Thymus (tissue), 11 donors: Measurements from ENCODE around the gene ZRSR2. TPM values are rescaled to one million over a fixed set of nuclear protein-coding genes. Genes with fewer than 3 reads are reported as not detected.
A peak's percentile ranks its signal among the peaks of the same experiment; 100 is the strongest.
"Not testable (repeated sequence)": the region's sequence is repeated elsewhere in the genome, so short reads cannot be mapped to it uniquely, and the experiment has no call there.

Experiments
- DNase-seq, 9 donors: peaks; one replicate each; pipeline ENCODE4 v3.0.0-alpha.2; 2013; ENCODE audit warnings: low spot score in 9 of 9, low read depth in 6 of 9, missing footprints in 1 of 9
- H3K27ac ChIP-seq, 2 donors: one replicate each; pipeline ENCODE4 v1.5.1; 2013; ENCODE audit warnings: control low read depth in 1 of 2, low read depth in 1 of 2, low read length in 1 of 2, mild to moderate bottlenecking in 1 of 2, moderate library complexity in 1 of 2
- H3K27me3 ChIP-seq, 2 donors: one replicate each; pipeline ENCODE4 v1.5.1; 2013; ENCODE audit warnings: low read length in 1 of 2; ENCODE audit not compliant: control insufficient read depth in 2 of 2, insufficient read depth in 1 of 2
- H3K36me3 ChIP-seq, 2 donors: one replicate each; pipeline ENCODE4 v1.5.1; 2013; ENCODE audit warnings: low read length in 1 of 2, mild to moderate bottlenecking in 1 of 2, moderate library complexity in 1 of 2; ENCODE audit not compliant: control insufficient read depth in 2 of 2, insufficient read depth in 2 of 2
- H3K4me1 ChIP-seq, 2 donors: one replicate each; pipeline ENCODE4 v1.5.1; 2013; ENCODE audit warnings: low read length in 2 of 2; ENCODE audit not compliant: control insufficient read depth in 2 of 2, insufficient read depth in 2 of 2
- H3K4me3 ChIP-seq, 2 donors: one replicate each; pipeline ENCODE4 v1.5.1; 2013; ENCODE audit warnings: low read length in 2 of 2, control low read depth in 1 of 2, mild to moderate bottlenecking in 1 of 2
- H3K9me3 ChIP-seq, 2 donors: one replicate each; pipeline ENCODE4 v1.5.1; 2013; ENCODE audit warnings: low read length in 1 of 2, mild to moderate bottlenecking in 1 of 2; ENCODE audit not compliant: control insufficient read depth in 2 of 2, insufficient read depth in 1 of 2
- WGBS: extraction: QIAGEN DNeasy Blood & Tissue Kit; methylation state at CpG from one replicate; pipeline ENCODE4 v1.1.7; 2013; 5-methylcytosine and 5-hydroxymethylcytosine counted together
- polyA plus RNA-seq: library from polyadenylated mRNA; stranded (reverse); fragments of 200-250 nt; gene quantifications from one replicate; pipeline ENCODE4 v1.2.3, GENCODE V29; 2013
- total RNA-seq: library from RNA; stranded (reverse); fragments of 120-200 nt; gene quantifications from one replicate; pipeline ENCODE4 v1.2.4, GENCODE V29; 2013
- donor health status: healthy.

ZRSR2 gene
- total and polyA plus RNA-seq, 2 donors, result 9.5 to 30.0 TPM

DNA sequence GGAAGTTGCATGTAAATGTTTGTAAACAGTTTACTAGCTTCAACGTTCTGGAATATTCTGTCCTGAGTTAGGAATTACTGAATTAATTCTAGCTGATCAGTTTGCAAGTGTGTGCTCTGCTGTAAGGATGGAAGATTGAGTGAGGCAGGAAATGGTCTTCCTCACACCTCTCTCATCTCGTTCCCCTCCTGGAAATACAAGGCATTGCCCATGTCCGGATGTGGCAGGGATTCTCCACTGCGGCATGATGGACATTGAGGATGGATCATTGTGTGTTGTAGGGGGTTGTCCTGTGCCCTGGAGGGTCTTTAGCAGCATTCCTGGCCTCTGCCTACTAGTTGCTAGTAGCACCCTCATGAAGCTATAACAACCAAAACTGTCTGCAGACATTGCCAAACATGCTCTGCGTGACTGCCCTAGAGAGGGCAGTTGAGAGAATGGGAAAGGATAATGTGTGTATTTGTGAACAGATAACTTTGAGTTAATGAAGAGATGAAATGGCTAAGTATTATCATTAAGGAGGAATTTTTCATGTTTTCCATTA, 39.6 kb upstream of the ZRSR2 start:
- WGBS, result 55% methylated on average over 5 of the region's 5 CpGs
- Histone ChIP-seq H3K4me1 (peaks cover 2 to 13% of the 10 kb centered on the region in 2 donors), H3K36me3 (no peaks in the 10 kb centered on the region), H3K9me3 (no peaks in the 10 kb centered on the region), H3K4me3 (no peak overlapping the region), H3K27ac (peak overlapping the region; percentile 38 to 74), H3K27me3 (no peaks in the 10 kb centered on the region)
- peak in 1 of 9 donors; percentile 23 for DNase-seq

DNA sequence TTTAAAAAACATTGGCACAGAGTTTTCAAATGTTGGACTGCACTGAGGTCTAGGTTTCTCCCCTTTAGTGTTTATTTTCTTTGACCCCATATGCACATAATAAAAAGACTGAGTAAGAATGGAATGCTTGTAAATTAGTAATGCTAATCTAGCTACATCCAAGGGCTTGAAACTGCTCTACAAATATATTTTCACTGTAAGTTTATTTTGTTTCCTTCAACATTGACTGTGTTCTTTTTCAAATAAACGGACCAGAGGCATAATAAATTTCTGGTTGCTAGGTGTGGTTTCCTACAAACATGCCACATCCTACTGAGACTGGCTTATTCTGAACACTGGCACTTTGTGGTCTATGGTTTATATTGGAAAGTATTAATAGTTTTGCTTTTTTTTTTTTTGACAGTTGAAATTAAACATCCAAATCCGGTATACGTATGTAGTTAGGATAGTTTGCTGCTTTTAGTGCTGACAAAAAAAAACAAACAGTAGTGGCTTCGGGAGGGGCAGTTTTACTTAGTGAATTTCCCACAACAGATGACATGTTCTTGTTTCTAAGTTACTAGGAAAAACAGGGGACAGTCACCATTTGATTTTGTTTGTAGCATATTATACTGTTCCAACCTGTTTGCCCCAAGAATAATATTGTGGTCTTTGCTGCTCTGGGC, 39.0 kb upstream of the ZRSR2 start:
- Histone ChIP-seq H3K4me1 (peaks cover 2 to 13% of the 10 kb centered on the region in 2 donors), H3K27ac (peak overlapping the region in 1 of 2 donors; percentile 63), H3K4me3 (no peak overlapping the region), H3K9me3 (no peaks in the 10 kb centered on the region), H3K36me3 (no peaks in the 10 kb centered on the region), H3K27me3 (no peaks in the 10 kb centered on the region)
- DNase-seq, result peak in 1 of 9 donors; percentile 47
- 6% methylated on average over 4 of the region's 4 CpGs for WGBS

DNA sequence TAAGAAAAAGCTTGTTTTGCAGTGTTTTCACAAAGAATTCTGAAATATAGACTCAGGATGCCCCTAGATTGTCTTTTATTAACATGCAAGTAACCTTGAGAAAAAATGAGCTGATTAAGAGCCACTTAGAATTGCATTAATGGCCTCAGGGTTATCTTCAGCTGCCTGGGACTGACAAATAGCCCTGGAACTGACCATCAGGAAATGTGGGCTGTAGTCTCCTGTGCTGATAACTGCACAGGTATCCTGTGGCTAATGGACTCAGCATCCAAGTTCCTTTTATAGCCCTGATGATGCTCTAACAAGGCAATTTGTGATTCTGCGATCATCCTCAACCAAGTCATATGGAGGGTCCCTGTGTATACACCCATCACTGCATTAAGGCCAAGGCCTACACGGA, 35.2 kb upstream of the ZRSR2 start:
- H3K4me3 ChIP-seq, result no peak overlapping the region
- no peak overlapping the region for H3K27ac ChIP-seq
- H3K9me3 ChIP-seq, result no peaks in the 10 kb centered on the region
- H3K4me1 ChIP-seq, result peaks cover 2 to 11% of the 10 kb centered on the region in 2 donors
- no peaks in the 10 kb centered on the region for H3K36me3 ChIP-seq
- H3K27me3 ChIP-seq, result no peaks in the 10 kb centered on the region
- DNase-seq, result no peak
- 95% methylated on average over 2 of the region's 2 CpGs for WGBS

DNA sequence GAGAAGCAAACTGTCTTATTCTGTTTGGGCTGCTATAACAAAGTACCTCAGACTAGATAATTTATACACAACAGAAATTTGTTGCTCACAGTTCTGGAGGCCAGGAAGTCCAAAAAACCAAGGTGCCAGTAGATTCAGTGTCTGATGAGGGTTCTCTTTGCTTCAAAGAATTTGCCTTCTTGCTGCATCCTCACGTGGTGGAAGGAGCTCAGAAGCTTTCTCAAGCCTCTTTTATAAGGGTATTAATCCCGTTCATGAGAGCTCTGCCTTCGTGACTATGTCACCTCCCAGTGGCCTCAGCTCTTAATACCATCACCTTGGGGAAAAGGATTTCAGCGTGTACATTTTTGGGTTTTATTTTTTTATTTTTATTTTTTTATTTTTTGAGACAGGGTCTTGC, 32.1 kb upstream of the ZRSR2 start:
- H3K4me1 ChIP-seq, result no peaks in the 10 kb centered on the region
- DNase-seq, result no peak
- H3K4me3 ChIP-seq, result no peak overlapping the region
- no peaks in the 10 kb centered on the region for H3K9me3 ChIP-seq
- no peak overlapping the region for H3K27ac ChIP-seq
- WGBS, result 72% methylated on average over 4 of the region's 4 CpGs
- H3K36me3 ChIP-seq, result no peaks in the 10 kb centered on the region
- H3K27me3 ChIP-seq, result no peaks in the 10 kb centered on the region

DNA sequence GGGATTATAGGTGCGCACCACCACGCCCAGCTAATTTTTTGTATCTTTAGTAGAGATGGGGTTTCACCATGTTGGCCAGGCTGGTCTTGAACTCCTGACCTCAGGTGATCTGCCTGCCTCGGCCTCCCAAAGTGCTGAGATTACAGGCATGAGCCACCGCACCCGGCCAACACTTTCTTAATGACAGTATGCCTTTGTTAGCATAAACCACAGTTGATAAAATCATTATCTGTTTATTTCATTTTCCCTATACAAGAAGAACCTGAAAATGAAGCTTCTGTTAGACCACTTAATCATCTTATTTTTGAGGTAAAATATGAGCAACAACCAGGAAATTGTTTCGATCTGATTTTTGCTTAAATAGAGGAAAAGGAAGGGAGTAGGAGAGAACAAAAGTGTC, 30.4 kb upstream of the ZRSR2 start:
- 87% methylated on average over 6 of the region's 6 CpGs for WGBS
- H3K4me1 ChIP-seq, H3K36me3 ChIP-seq, H3K9me3 ChIP-seq, H3K27me3 ChIP-seq, DNase-seq, H3K4me3 ChIP-seq, H3K27ac ChIP-seq: not testable (repeated sequence)

DNA sequence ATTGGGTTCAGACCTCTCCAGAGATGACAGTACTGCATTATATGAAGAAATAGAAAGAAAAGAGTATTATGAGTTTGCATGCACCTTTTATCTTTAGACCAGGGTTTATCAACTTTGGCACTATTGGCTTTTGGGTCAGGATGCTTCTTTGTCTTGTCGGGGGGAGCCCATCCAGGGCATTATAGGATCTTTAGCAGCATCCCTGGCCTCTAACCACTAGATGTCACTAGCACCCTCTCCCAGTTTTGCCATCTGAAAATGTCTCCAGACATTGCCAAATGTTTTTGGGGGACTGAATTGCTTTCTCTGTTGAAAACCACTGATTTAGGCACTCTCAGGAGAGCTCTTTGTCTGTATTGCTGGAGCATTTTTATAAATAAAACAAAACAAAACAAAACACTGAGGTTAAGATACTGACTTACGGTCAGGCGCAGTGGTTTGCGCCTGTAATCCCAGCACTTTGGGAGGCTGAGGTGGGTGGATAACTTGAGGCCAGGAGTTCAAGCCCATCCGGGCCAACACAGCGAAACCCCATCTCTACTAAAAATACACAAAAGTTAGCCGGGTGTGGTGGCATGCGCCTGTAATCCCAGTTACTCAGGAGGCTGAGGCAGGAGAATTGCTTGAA, 28.6 kb upstream of the ZRSR2 start:
- H3K4me1 ChIP-seq, result no peaks in the 10 kb centered on the region

DNA sequence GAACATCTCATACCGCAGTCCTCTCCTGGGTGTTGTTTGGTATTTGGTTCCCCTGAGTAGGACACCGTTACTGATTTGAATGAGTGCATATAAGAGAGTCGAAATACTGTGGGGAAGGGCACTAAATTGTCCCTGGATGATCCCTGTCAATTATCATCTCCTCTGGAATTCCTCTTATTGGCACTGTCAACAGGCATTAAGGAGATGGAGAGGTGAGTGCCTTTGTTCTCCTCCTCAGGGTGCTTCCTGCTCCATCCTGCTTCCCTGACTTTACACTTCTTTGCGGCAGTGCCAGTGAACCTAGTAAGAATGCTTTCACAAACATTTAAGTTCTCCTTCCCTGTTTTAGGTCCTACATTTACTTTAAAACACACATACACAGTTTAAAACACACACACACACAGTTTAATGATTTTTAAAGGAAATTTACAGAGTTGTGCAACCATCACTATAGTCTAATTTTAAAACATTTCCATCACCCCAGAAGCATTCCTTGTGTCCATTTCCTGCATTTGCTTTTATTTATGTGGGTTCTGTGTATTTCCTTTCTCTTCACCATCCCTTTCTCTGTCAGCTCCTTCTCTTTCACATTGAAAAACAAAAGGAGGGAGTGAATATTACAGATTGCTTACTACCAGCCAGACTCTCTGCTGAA, 20.9 kb upstream of the ZRSR2 start:
- no peak for DNase-seq
- Histone ChIP-seq H3K4me1 (no peaks in the 10 kb centered on the region), H3K4me3 (no peak overlapping the region), H3K27ac (no peak overlapping the region), H3K9me3 (no peaks in the 10 kb centered on the region), H3K36me3 (no peaks in the 10 kb centered on the region), H3K27me3 (no peaks in the 10 kb centered on the region)
- WGBS, result 96% methylated on average over 4 of the region's 4 CpGs

More for the DNA sequence above, 28.6 kb upstream of the ZRSR2 start:
- no peaks in the 10 kb centered on the region for H3K9me3 ChIP-seq
- no peaks in the 10 kb centered on the region for H3K27me3 ChIP-seq
- no peak overlapping the region for H3K27ac ChIP-seq
- no peak overlapping the region for H3K4me3 ChIP-seq
- WGBS, result 88% methylated on average over 8 of the region's 8 CpGs
- H3K36me3 ChIP-seq, result no peaks in the 10 kb centered on the region
- peak in 2 of 9 donors; percentile 54 to 65 for DNase-seq

DNA sequence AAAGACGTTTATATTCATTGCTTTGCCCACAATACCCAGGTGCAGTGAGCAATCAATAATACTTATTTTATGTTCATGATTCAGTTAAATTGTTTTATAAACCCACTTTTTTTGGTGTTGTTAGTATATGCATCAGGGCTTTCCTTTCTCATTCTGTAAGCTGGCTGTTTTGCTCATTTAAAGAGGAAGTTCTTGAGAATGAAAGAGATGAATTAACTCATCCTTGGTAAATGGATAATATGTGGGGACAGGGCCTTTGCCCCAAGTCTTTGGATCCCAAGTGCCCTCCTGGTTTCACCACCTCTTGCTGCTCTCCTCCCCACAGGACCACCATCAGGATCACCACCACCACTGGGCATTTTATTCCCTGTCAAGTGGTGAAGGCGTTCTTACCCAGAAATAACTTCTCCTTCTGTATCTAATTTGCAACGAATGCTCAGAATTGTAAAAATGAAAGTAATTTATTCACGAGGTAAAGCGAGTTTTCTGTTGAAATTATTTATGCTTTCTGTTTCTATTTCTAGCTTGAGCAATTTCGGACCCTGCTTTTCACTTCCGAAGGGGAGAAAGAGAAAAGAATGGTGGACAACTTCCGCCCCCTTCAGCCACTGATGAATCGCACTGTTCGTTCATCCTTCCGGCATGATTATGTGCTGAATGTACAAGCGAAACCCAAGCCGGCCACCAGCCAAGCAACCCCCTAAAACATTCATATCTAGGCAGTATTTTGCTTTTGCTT, 8.2 kb upstream of the ZRSR2 start:
- Histone ChIP-seq H3K4me3 (no peak overlapping the region), H3K36me3 (no peaks in the 10 kb centered on the region), H3K27me3 (no peaks in the 10 kb centered on the region), H3K9me3 (no peaks in the 10 kb centered on the region), H3K4me1 (peaks cover 0 to 2% of the 10 kb centered on the region in 2 donors), H3K27ac (peak overlapping the region in 1 of 2 donors; percentile 31)
- WGBS, result 64% methylated on average over 13 of the region's 13 CpGs
- DNase-seq, result no peak
